Measurements from ENCODE around the gene CDYL.

DNA sequence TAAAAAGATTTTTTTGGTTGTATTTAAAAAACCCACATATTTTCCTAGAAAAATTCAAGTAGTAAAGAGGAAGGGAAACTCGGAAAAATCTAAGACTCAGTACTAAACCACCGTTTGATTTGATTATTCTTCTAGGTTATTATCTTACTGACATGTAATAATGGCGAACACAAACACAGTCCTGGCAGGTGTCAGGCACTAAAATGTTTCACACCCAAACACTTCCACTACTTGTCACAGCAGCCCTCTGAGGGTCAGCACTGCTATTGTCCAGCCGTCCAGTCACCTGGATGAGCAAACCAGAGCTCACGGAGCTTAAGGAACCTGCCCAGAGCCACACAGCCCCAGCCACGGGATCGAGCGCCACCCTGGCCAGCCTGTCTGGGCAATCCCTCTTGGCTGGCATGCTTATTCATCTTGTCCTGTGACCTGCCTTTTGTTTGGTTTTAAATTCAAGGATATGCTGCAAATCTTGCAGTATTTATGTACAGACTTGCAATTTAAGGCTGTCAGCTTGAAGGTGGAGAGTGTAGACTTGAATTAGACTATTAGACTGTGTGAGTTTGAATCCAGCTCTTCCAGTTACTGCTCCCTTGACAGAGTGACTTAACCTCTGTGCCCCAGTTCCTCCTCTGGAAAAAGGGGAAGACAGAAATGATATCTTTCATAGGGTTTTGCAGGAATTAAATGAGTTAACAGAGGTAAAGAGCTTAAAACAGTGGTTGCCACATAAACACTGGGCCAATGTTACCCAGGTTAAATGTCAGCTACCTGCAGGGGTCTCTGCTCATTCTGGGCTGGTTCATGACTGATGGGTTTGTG lies 82.2 kb downstream of the CDYL start:
- TF ChIP-seq TCF12 (IDR thresholded peaks at IDR 0.05; ENCODE audit: low read depth) (no peak), FOXM1 (IDR thresholded peaks at IDR 0.05; ENCODE audit: borderline replicate concordance, low read depth) (no peak), YY1 (IDR thresholded peaks at IDR 0.05; ENCODE audit: low read depth) (no peak), TAF1 (IDR thresholded peaks at IDR 0.05; ENCODE audit: low read depth) (no peak), CEBPB (IDR thresholded peaks at IDR 0.05) (no peak)
- TF ChIP-seq, protein P1, sequence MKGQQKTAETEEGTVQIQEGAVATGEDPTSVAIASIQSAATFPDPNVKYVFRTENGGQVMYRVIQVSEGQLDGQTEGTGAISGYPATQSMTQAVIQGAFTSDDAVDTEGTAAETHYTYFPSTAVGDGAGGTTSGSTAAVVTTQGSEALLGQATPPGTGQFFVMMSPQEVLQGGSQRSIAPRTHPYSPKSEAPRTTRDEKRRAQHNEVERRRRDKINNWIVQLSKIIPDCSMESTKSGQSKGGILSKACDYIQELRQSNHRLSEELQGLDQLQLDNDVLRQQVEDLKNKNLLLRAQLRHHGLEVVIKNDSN (IDR thresholded peaks at IDR 0.05), result no peak

Measured in Ishikawa (cell line).